Posterior cingulate gyrus (tissue), 11 donors: ENCODE data around the gene RNF39.

Experiments used
- DNase-seq, 10 donors: peaks; one replicate each; pipeline versions ENCODE4 v3.0.0 to v3.0.0-alpha.2; 2020 to 2021; ENCODE audit warnings: mixed read lengths in 3 of 10
- intact Hi-C: fragments of 100-400 bp; cut with DNase I; formaldehyde crosslinking; loops from one replicate; pipeline ENCODE4 v1.15.1; 2023

Gene RNF39

DNA sequence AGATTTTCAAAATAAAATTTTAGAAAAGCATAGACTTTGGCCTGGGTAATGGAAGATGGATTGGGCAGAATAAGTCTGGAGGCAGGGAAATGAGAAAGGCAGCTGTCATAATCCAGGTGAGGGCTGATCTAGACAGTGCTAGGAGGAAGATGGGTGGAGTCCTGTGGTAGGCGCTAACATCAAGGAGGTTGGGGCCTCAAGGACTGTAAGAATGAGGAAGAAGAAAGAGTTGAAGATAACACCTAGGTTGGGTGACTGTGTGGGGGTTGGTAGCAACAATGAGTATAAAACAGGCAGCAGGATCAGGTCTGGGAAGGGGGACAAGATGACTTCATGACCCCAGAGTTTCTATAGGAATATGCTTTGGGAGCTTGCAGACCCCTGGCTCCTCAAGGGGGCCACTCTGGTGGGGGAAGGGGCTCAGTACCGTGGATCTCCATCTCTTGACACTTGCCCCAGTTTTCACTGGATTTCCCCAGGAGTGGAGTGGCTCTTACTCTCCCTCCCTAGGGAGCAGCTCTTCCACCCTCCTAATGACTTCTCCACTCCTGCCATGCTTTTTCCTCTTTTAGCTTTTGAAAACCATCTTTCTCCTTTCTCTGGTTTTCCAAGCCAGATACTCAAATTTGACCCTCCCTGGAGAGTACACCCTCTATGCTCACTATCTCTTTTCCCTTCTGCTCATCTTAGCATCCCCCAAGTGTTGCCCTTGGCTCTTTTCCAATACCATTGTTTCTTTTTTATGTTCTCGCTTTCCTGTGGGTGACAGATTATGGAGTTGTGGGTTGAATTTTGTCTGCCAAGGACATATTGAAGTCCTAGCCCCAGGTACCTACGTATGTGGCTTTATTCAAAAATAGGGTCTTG, 22.6 kb upstream of the RNF39 start:
- DNase-seq = no peak
- intact Hi-C loops = no loop called here

DNA sequence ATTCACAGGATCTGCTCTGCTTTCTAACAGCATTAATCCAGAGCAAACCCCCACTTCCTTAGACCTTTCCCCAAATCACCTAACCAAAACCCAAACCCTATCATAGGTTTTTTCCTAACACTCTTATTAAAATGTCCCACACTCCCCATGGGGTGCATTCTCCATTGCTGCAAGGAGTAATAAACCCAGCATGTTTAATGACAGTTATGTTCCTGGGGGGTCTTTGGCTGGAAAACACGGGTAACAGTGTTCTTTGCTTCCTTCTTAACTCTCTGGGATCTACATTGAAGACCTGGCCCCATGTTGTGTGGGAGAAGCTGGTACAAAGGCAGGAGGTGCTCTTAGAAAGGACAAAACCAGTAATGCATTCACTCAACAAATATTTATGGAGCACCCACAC, 21.3 kb upstream of the RNF39 start:
- no peak for DNase-seq
- intact Hi-C loops = no loop called here

DNA sequence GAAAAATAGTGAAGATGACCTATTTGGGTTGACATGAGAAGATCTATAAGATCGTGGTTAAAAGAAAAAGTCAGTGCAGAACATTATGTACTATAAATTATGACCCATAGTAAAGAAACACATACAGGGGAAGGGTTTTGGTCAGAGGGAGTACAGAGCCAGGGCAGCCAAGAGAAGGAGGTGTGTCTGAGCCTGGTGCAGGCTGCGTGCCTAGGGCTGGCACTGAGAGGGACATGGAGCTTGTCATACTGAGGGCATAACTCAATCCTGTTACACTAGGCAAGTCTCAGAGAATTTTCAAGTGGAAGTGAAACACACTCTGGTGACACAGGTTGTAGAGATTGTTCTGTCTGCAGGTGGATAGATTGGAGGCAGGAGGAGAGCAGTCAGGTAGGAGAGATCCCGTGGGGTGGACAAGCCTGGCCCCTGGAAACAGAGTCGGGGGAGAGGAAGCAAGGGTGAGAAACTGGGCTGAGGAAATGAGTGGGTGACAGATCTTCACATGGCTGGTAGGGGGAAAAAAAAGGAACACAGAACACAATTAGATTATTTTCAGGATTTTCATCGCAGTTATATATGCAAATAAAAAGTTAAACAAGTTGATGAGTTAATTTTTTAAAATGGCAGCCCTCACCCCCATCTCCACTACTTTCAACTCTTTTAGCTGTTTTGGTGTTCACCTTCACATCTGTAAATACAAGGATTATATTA, 18.5 kb upstream of the RNF39 start:
- DNase-seq = no peak
- intact Hi-C loops = no loop called here

DNA sequence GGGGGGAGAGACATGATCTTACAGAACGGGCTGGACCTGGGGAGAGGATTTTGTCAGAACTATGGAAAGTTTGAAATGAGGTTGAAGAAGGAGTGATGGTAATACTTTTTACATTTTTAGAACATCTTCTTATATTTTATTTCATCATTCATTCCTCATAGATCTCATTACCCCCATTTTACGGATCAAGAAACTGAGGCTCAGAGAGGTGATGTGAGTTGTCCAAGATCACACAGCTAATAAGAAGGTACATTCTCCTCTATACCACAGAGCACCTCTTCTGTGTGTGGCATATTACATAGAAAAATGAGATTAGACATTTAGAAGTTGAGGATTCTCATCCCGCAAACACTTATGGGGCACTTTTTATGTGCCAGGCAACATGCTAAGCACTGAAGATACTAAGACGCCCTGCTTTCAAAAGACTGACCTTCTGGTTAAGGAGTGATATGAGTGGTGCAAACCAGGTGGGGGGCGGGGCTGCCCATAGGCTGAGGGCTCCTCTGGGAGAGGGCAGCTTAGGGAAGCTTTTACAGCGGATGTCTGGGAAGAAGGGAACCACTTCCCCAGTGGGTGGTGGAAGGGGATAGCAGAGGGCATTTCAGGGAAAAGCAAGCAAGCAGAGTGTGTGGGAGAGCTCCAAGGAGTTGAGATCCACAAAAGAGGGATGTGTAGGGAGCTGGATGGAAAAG, 17.4 kb upstream of the RNF39 start:
- intact Hi-C loops = no loop called here
- no peak for DNase-seq

DNA sequence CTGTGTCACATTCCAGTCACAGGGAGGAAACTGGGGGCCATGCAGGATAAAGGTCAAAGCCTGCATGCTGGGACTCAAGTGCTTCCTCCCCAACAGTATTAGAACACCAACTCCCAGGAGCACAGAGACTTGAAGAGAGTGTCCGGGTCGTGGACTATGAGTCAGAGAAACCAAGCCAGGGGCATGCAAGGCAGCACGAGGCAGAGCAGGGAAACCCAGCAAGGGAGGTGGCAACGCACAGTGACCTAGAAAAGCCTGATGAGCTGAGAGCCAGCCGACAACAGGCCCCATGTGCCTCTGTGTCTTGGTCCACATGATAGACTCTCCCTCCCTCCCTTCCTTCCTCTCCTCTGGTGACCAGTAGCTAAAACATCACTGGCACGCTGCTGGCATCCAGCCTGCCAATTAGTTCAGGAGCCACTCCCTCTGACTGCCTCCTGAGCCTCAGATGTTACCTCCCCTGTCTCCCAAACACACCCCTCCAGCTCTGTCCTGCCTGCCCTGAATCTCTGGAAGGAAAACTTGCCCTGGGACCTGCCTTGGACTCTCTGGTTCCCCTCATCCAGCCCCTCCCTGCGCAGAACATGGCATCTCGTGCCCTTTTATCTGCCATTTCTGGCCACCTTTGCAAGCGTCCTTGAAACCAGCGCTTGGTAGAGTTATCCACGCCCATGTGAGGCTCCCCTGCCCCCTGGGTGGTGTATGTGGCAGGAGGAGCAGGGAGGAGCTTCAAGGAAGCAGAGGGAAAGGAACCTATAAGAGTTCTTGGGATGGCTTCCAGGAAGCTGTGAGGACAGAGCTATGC, 16.2 kb upstream of the RNF39 start:
- intact Hi-C loops = no loop called here
- no peak for DNase-seq

DNA sequence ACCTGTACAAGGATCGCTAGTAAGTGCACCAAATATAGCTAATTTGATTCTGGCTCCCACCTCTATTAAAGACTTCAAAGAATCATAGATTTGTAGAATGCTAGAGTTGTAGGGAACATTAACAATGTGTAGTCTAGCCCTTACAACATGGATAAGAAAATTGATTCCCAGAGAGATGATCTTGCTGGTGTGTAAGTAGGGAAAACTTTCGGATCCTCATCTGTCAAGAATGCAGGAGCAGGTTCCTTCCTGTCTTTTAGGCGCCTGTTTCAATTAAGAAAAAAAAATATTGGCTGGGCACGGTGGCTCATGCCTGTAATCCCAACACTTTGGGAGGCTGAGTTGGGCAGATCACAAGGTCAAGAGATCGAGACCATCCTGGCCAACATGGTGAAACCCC, 12.3 kb upstream of the RNF39 start:
- intact Hi-C loops = no loop called here
- DNase-seq = no peak

DNA sequence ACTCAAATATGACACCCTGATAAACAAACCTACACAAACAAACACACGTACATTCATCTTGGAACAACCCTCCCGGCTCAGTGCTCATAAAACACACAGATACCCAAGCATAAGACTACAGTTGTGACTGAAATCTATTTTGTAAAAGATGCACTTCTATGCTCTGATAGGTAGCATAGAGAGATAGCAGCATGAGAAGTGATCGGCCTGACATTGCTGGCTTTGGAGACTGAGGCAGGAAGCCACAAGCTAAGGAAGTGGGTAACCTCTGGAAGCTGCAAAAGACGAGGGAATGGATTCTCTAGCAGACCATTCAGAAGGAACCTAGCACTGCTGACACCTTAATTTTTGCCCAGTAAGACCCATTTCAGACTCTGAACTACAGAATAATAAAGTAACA, 1.6 kb upstream of the RNF39 start:
- intact Hi-C loops = no loop called here
- no peak for DNase-seq

DNA sequence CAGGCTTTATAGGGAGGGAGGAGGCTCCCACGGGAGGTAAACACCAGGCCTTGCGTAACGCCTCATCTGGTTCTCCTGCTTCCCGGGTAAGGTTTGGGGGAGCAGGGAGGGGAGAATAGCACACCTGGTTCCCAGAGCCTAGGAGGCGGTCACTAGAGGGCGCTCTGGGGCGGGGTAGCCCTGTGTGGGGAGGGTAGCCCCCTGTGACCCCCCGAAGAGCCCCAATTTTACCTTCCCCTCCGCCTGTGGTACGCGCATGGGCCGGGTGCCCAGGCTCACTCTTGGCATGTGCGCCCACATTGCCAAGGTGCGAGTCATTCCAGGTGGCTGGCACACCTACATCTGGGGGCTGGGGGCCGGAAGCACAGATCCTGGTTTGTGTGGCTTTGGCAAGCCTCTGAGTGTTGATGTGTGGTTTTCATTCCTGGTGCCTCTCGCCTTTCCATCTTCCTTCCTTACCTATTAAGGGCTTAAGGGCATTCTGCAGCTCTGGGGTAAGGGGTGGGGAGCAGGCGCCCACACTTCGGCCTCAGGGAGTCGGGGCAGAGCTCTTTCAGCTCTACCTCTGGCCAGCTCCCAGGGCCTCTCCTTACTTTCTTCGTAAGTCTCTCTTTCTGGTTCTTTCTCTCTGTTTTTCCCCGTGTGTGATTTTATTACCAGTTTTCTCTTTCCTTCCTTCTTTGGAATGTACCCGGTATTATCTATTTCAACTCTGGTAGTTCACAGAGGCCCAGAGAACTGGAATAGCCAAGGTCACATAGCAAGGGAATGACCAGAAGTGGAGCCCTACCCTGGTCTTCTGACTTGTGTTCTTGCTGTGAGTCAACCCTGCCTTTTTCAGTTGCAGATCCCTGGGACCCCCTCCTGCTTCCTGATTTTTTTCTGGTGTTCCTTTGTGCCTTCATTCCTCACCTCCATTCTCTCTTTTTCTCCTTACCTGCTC, 492 bp upstream of the RNF39 start:
- intact Hi-C loops = no loop called here

DNA sequence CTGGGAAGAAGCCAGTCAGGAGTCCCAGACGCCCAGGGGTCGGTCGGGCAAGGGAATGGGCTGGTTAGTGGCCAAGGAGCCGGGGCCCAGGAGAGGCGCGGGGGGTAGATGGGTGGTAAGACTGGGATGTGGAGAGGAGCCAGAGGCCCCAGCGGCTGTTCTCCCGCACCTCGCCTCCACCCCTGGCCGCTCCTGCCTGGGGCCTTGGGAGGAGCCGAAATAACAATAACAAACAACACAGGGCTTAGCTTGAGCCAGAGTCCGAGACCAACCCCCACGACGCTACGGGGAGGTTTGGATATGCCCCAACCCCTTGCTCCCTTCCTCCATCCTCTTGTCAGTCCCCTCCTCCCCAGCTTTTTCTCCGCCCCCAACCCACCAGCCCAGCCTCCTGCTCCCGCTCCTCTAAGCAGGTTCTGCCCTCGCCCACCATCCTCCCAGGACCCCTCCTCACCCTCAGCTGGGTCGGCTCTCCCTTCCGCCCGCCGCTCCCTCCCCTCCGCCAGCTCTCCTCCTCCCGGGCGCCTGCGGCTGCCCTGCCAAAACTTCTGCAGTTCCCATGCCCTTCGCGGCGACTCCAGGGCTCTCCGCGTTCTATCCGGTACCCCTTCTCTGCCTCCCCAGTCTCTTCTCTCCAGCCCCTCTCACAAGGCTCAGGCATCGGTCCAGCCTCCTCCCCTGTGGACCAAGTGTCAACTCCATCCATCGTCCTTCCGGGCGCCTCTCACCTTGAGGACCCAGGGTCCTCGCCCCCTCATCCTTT, 1.1 kb downstream of the RNF39 start:
- intact Hi-C loops = no loop called here
- DNase-seq = peak in 1 of 10 donors; percentile 78

More for the DNA sequence above, 492 bp upstream of the RNF39 start:
- no peak for DNase-seq

DNA sequence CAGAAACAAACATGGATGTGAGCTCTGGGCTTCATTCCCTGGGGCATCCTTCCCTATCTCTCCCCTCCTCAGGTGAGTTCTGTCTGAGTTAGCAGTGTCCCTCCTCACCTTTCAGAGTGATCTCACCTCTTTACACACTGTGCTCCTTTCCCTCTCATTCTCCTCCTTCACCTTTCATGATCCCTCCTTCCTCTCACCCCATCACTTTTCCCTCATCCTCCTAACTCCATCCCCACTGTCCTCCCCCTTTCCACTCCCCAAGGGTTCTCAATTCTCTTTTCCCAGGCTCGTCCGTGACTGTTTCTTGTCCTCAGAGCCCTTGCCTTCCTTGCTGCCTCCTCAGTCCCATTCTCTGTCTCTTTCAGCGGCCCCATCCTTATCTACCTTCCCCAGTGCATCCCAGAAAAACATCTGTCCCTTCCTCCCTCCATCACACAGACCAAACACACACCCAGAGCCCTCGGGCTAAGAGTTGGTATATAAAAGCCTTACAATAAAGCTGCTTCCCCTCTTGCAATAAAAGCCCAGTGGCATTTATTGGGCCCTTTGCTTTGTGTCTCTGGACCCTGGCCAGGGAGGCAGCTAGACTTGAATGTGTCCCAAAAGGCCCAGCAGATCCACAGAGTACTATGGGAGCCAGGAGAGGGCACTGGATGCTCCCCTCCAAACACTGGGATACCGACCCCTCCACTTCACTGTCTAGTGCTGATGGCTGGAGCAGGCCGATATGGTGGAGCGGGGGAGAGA, 1.9 kb downstream of the RNF39 start:
- DNase-seq = no peak
- intact Hi-C loops = no loop called here

DNA sequence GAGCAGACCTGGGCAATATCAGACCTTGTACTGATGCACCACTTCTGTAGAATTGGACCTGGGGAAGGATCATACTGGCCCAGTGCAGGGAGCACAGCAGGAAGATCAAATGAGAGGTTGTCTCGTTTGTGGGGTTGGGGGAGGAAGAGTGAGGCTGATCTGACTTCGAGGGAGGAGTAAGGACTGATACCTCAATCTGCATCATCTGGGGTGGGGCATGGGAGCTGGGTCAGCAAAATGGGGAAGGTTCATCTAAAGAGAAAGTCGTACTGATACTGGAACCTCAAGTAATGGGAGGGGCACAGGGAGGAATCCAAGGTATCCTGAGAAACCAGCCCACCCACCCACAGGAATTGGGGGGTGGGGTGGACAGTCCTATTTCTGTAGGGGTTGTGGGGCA, 3.7 kb downstream of the RNF39 start:
- intact Hi-C loops = loop anchor here (2.0 kb wide), 1 partner anchor 63 kb away; no protein-coding TSS in a partner anchor
- DNase-seq = no peak

DNA sequence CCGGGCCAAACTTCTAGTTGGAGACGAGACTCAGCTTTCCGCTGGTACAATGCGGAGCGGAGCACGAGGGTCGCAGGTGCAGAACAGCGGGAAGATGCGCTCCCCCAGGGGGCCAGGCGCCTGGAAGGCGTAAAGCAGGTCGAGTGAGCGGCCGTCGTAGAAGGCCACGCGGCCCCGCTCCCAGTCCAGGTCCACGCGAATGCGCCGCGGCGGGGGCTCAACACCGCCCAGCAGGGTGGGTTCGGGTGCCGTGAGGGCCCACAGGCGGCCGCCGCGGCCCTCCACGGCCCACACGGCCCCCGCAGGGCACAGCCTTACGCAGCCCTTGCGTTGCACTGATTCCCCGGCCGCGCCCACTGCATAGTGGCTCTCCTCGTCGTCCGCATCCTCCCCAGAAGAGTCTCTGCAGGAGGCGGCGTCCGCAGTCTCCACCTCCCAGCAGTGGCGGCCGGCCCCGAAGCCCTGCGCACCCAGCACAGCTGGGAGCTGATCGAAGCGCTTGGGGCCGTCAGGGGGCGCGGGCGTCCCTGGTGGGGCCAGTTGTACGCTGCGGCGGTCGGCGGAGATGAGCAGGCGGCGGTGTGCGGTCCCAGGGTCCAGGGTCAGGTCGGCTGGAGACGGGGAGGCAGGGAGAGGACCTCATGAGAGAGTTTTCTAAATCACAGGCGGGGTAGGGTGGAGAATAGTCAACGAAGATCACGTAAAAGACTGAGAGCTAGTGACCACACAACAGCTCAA, 4.3 kb downstream of the RNF39 start:
- peak in 2 of 10 donors; percentile 71 to 84 for DNase-seq
- intact Hi-C loops = loop anchor here (2.0 kb wide), 1 partner anchor 64 kb away; no protein-coding TSS in a partner anchor

DNA sequence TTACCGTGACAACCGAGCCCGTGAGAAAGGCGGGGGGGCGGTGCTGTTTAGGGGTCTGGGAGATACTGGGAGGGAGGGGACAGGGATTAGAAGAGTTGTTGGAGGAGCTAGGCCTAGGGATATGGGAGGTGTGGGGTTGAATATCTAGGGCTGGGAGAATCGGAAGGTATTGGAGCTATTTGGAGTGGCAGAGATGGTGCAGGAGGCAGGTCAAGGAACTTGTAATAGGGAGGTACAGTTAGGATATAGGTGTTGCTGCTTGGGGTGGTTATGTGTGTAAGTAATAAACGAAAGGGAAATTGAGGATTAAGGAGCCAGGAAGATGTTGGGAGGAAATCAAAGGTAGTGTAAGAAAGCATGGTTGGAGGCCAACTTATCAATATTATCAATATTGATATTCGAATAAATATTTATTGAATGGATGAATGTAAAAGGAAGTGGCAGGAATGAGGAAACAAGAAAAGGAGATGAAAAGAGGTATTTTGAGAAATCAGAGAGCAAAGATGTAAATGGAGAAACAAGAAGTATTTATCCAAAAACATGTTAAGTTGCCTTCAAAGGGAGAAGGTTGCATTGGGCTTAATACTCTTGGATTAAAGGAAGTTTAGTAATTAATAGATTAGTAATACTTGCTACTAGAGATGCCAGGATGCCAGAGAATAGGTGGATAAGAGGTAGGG, 8.0 kb downstream of the RNF39 start:
- intact Hi-C loops = loop anchor here (2.0 to 10.0 kb wide), 2 partner anchors 35 to 147 kb away; partner anchors contain the start of gene TRIM26

DNA sequence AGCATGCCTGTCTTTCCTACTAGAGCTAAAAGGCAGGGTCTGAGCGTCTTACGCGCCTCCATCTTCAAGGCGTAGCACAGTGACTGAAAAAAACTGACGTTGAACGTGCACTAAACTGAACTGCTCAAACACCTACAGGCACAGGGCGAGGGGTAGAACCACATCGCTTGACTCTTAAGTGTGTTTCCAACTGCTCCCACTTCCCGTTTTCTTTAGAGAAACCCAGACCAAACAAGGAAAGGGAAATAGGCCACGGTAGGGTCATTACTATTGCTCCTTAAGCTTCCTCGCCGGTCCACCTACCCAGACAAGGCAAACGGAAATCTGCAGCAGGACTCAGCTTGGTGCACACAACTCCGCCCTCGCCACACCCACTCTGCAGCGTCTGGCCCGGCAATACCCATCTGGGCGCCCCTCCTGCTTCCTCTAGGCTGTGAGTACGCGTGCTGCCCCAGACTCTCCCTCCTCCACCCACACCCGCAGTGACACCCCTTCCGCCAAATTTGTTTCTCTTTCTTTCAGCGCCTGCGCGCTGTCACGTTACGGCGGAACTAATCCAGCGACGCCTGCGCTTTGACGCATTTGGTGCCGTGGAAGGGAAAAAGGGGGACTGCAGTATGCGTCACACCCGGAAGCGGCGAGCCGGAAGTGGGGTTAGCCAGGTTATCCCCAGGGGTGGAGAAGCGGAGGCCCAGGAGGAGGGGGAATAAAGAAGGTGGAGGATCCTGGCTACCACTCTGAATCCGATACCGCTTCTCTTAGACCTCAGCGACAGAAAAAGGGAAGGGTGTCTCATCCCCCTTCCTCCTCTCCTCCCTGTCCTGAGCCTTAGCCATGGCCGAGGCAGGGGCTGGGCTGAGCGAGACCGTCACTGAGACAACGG, 8.8 kb downstream of the RNF39 start, which contains the start of gene PPP1R11:
PPP1R11 (plus strand) TSS at position 622 of the 883 bp plus-strand sequence; CDS start at position 835, 213 bp downstream.
- intact Hi-C loops = loop anchor here (2.0 to 10.0 kb wide), 2 partner anchors 36 to 148 kb away; partner anchors contain the start of gene TRIM26

More for the DNA sequence above, 8.0 kb downstream of the RNF39 start:
- no peak for DNase-seq

DNA sequence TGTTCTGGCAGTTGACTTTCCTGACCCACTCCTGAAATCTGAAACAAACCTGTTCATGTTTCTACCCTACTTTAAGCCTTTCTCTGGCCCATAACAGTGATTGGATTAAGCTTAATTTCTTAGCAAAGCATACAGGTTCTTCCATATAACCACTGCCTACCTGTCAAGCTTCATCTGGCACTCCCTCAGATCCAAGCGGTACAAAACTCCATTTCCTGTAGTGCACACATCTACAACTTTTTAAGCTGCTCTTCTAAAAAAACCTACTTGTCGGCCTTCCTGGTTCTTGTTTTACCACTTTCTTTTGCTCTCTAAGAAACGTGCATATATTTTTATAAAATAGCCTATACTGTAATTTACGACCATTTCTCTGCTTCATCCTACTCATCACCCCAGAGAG, 9.5 kb downstream of the RNF39 start:
- no peak for DNase-seq
- intact Hi-C loops = loop anchor here (2.0 to 10.0 kb wide), 2 partner anchors 37 to 149 kb away; partner anchors contain the start of gene TRIM26

More for the DNA sequence above, 8.8 kb downstream of the RNF39 start, which contains the start of gene PPP1R11:
- peak; percentile 98 to 100 (median 99) for DNase-seq
